Measurements from ENCODE around the gene KRT34. TPM values are rescaled to one million over a fixed set of nuclear protein-coding genes. Genes with fewer than 3 reads are reported as not detected.

KRT34 gene
- polyA plus RNA-seq, 1 of the 3 experiments (the other 2 are of a cell fraction): 0.08 TPM

- TF ChIP-seq POLR2AphosphoS5 (IDR thresholded peaks at IDR 0.05; ENCODE audit: low read depth, low read length) (no peak), SIN3A (IDR thresholded peaks at IDR 0.05; ENCODE audit: borderline replicate concordance, low read depth, low read length) (no peak), FOXJ3 (CRISPR knock-in tag; IDR thresholded peaks at IDR 0.05) (no peak), TEAD4 (IDR thresholded peaks at IDR 0.05; ENCODE audit: borderline replicate concordance, insufficient read depth) (no peak), RCOR1 (IDR thresholded peaks at IDR 0.05; ENCODE audit: low read length) (no peak), RFX5 (IDR thresholded peaks at IDR 0.05; ENCODE audit: low read length) (no peak), EZH2phosphoT487 (IDR thresholded peaks at IDR 0.05; ENCODE audit: borderline replicate concordance, low read depth) (no peak), GATA2 (CRISPR knock-in tag; IDR thresholded peaks at IDR 0.05) (no peak), YY1 (IDR thresholded peaks at IDR 0.05; ENCODE audit: low read depth) (no peak), IRF3 (IDR thresholded peaks at IDR 0.05; ENCODE audit: low read depth, low read length) (no peak), MXI1 (IDR thresholded peaks at IDR 0.05; ENCODE audit: low read depth, low read length) (no peak), FOXM1 (IDR thresholded peaks at IDR 0.05; ENCODE audit: low read depth) (no peak), SMC3 (IDR thresholded peaks at IDR 0.05; ENCODE audit: low read depth, low read length) (no peak), CHD2 (IDR thresholded peaks at IDR 0.05; ENCODE audit: low read length, partially characterized antibody) (no peak), FOSL2 (IDR thresholded peaks at IDR 0.05; ENCODE audit: borderline replicate concordance, low read depth) (no peak), USF1 (IDR thresholded peaks at IDR 0.05; ENCODE audit: borderline replicate concordance, low read depth) (no peak), MAX (IDR thresholded peaks at IDR 0.05; ENCODE audit: low read depth) (no peak), ZBTB33 (IDR thresholded peaks at IDR 0.05; ENCODE audit: borderline replicate concordance, low read depth) (no peak), NFIC (IDR thresholded peaks at IDR 0.05; ENCODE audit: borderline replicate concordance) (no peak), MEF2A (IDR thresholded peaks at IDR 0.05; ENCODE audit: borderline replicate concordance, low read depth) (no peak)
- Histone ChIP-seq H2AFZ (ENCODE audit: low read depth) (no peak within 1 kb of the TSS), H3K27me3 (ENCODE audit: insufficient read depth) (no peaks in the 10 kb centered on the region), H3K4me2 (no peak within 1 kb of the TSS), H3K9me2 (no peaks in the 10 kb centered on the region), H3K9ac (no peak within 1 kb of the TSS), H3F3A (replicated peaks; ENCODE audit: insufficient read depth) (peaks cover 8% of the 10 kb centered on the region), H3K4me1 (ENCODE audit: control insufficient read depth in 1 of 2, insufficient read depth in 2 of 2, low read depth in 1 of 2, low read length in 1 of 2) (peaks cover 0 to 15% of the 10 kb centered on the region in 2 experiments; a peak in 1 of 4 replicates), H3K79me2 (ENCODE audit: insufficient read depth) (no peaks in the 10 kb centered on the region), H3K27ac (ENCODE audit: low read depth in 2 of 2, low read length in 1 of 2) (0 out of 4 replicates have a peak within 1 kb of the TSS, but pooled peaks of 1 of the 2 experiments have one; percentile 36), H3K4me3 (ENCODE audit: low read depth in 2 of 2, low read length in 1 of 2) (no peak within 1 kb of the TSS), H4K20me1 (ENCODE audit: insufficient read depth) (no peaks in the 10 kb centered on the region), H3K9me3 (no peaks in the 10 kb centered on the region), H3K36me3 (replicated peaks in 1 of 2; ENCODE audit: control insufficient read depth in 1 of 2, insufficient read depth in 2 of 2, low read length in 1 of 2) (no peaks in the 10 kb centered on the region)
- CTCF ChIA-PET: interaction anchor here (1.0 to 1.3 kb wide), 2 partner anchors 40 to 293 kb away, joined by 3 to 4 read pairs; no protein-coding TSS in a partner anchor
- no peak for DNase-seq
- POLR2A ChIA-PET: no interaction called here
- WGBS (ENCODE audit: low lambda C conversion rate): 71% methylated on average over 1 of the region's 1 CpG
Observed at GRCh38 chr17:41369713-41370112, 12.4 kb downstream of the KRT34 start, which contains the start of gene KRT33B. KRT33B (minus strand) TSS chr17:41369813; CDS start chr17:41369750, 63 bp downstream.
